ENCODE measurements around the gene SV2B.
"Not testable (repeated sequence)": the region's sequence is repeated elsewhere in the genome, so short reads cannot be mapped to it uniquely, and the experiment has no call there.

GRCh38 chr15:91093866-91094265 is 6.2 kb upstream of the SV2B start:
- not testable (repeated sequence) for TF ChIP-seq CTCF (conservative IDR thresholded peaks at IDR 0.05; ENCODE audit: low read depth in 2 of 2); JUNB (IDR thresholded peaks at IDR 0.05; ENCODE audit: unreplicated experiment); EZH2 (IDR thresholded peaks at IDR 0.05; ENCODE audit: low read depth, unreplicated experiment)
